Measurements from ENCODE around the gene DISC1. TPM values are rescaled to one million over a fixed set of nuclear protein-coding genes. Genes with fewer than 3 reads are reported as not detected.

DISC1 gene
- total RNA-seq, 1 donor from 2014 or later = 12.5 TPM

DNA sequence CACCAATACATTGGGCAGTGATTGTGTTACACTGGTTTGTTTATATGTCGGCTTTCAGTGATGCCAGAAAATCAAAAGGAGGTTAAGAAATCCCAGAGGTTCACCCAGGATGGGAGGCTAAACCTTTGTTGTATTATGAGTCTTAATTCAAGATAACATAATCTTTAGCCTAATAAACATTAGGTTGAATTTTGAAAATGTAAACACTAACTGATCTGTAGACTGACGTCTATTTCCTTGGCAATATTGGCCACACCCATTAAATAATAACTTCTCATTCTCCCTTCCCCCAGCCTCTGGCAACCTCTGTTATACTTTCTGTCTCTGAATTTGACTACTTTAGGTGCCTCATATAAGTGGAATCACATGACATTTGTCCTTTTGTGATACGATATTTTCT, 238.7 kb downstream of the DISC1 start:
- no peak overlapping the region for H3K9ac ChIP-seq (ENCODE audit: low read depth in 1 of 3, low read length in 3 of 3)
- H3K4me3 ChIP-seq (ENCODE audit: low read length in 3 of 3) = no peak overlapping the region
- no peaks in the 10 kb centered on the region for H3K27me3 ChIP-seq (ENCODE audit: control insufficient read depth in 3 of 3, insufficient read depth in 3 of 3, low read length in 3 of 3)
- H3K9me3 ChIP-seq (ENCODE audit: control insufficient read depth in 3 of 3, low read length in 3 of 3) = no peaks in the 10 kb centered on the region
- H3K27ac ChIP-seq (ENCODE audit: low read depth, low read length) = no peak overlapping the region
- no peaks in the 10 kb centered on the region for H3K36me3 ChIP-seq (ENCODE audit: control insufficient read depth in 3 of 3, insufficient read depth in 3 of 3, low read length in 3 of 3)
- peaks cover 0 to 11% (median 8%) of the 10 kb centered on the region in 3 donors for H3K4me1 ChIP-seq (ENCODE audit: control insufficient read depth in 3 of 3, insufficient read depth in 3 of 3, low read length in 3 of 3)

DNA sequence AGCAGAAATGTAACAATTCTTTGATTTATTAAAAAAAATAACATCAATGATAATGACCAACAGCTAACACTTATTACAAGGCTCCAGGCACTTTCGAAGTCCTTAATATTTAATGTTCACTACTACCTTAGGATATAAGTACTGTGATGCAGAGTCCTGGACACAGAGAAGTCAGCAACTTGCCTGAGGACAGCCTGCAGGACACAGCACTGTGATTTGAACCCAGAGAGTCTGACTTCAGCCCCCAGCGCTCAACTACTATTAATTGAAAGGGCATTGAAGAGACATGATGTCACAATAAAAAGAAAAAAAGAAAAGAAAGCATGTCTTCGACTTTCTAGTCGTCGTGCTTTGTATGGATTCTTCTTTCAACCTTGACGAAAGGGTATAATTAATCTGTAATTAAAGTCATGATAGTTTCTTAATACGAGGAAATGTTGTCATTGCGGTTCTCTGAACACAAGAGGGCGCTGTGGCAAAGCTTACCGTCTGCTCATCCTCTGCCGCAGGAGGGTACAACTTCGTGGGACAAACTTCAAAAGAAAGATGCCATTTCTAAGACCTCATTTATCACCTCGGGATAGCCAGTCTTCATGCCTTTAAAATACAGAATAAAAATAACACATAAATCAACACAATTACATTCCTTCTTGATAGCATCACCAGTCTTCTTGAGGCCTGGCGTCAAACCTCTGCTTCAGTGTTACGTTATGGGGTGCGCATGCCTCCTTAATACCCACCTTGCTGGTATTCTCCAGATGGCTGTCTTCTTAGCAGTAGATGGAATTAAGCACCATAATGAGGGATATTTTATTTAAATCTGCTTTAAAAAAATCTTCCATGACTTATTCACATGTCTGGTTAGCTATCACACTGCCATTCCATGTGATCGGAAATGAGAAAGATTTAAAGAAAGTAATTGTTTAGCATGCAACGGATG, 240.1 kb downstream of the DISC1 start:
- Histone ChIP-seq H3K9ac (ENCODE audit: low read depth in 1 of 3, low read length in 3 of 3) (no peak overlapping the region), H3K4me1 (ENCODE audit: control insufficient read depth in 3 of 3, insufficient read depth in 3 of 3, low read length in 3 of 3) (peaks cover 0 to 10% (median 6%) of the 10 kb centered on the region in 3 donors), H3K9me3 (ENCODE audit: control insufficient read depth in 3 of 3, low read length in 3 of 3) (no peaks in the 10 kb centered on the region), H3K4me3 (ENCODE audit: low read length in 3 of 3) (no peak overlapping the region), H3K36me3 (ENCODE audit: control insufficient read depth in 3 of 3, insufficient read depth in 3 of 3, low read length in 3 of 3) (no peaks in the 10 kb centered on the region), H3K27ac (ENCODE audit: low read depth, low read length) (no peak overlapping the region), H3K27me3 (ENCODE audit: control insufficient read depth in 3 of 3, insufficient read depth in 3 of 3, low read length in 3 of 3) (no peaks in the 10 kb centered on the region)

DNA sequence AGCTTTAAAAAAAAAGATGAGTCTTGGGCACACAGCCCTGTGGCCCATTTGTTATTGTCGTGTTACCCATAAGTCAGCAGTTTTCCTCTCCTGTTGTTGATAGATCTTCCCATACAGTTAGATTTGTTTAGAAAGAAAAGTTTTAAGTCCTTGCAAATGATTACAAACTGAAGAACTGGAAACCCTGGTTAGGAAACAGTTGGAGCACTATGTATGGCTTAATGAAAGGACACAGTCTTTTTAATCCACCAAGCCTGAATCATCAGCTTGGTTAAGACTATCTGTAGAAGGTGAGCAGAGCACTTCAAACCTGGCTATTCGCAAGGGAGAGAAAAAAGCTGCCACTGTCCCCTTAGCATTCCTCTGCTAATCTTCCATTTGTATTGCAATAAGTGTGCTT, 241.0 kb downstream of the DISC1 start:
- peaks cover 0 to 4% (median 0%) of the 10 kb centered on the region in 3 donors for H3K4me1 ChIP-seq (ENCODE audit: control insufficient read depth in 3 of 3, insufficient read depth in 3 of 3, low read length in 3 of 3)
- H3K27ac ChIP-seq (ENCODE audit: low read depth, low read length) = no peak overlapping the region
- H3K9me3 ChIP-seq (ENCODE audit: control insufficient read depth in 3 of 3, low read length in 3 of 3) = no peaks in the 10 kb centered on the region
- no peaks in the 10 kb centered on the region for H3K27me3 ChIP-seq (ENCODE audit: control insufficient read depth in 3 of 3, insufficient read depth in 3 of 3, low read length in 3 of 3)
- no peak overlapping the region for H3K9ac ChIP-seq (ENCODE audit: low read depth in 1 of 3, low read length in 3 of 3)
- H3K4me3 ChIP-seq (ENCODE audit: low read length in 3 of 3) = no peak overlapping the region
- H3K36me3 ChIP-seq (ENCODE audit: control insufficient read depth in 3 of 3, insufficient read depth in 3 of 3, low read length in 3 of 3) = no peaks in the 10 kb centered on the region

DNA sequence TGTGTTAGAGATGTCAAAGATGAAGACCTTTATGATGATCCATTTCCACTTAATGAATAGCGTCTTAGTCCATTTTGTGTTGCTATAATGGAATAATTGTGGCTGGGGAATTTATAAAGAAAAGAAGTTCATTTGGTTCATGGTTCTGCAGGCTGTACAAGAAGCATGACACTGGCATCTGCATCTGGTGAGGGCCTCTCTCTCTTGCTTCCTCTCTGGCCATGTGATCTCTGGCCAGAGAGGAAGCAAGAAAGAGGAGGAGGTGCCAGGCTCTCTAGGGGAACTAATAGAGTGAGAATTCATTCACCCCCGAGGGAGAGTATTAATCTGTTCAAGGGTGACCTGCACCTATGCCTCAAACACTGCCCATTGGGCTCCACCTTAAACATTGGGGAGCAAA, 242.8 kb downstream of the DISC1 start:
- no peak overlapping the region for H3K9ac ChIP-seq (ENCODE audit: low read depth in 1 of 3, low read length in 3 of 3)
- peaks cover 0 to 4% (median 0%) of the 10 kb centered on the region in 3 donors for H3K4me1 ChIP-seq (ENCODE audit: control insufficient read depth in 3 of 3, insufficient read depth in 3 of 3, low read length in 3 of 3)
- no peak overlapping the region for H3K27ac ChIP-seq (ENCODE audit: low read depth, low read length)
- no peaks in the 10 kb centered on the region for H3K27me3 ChIP-seq (ENCODE audit: control insufficient read depth in 3 of 3, insufficient read depth in 3 of 3, low read length in 3 of 3)
- no peaks in the 10 kb centered on the region for H3K36me3 ChIP-seq (ENCODE audit: control insufficient read depth in 3 of 3, insufficient read depth in 3 of 3, low read length in 3 of 3)
- H3K9me3 ChIP-seq (ENCODE audit: control insufficient read depth in 3 of 3, low read length in 3 of 3) = no peaks in the 10 kb centered on the region
- no peak overlapping the region for H3K4me3 ChIP-seq (ENCODE audit: low read length in 3 of 3)

DNA sequence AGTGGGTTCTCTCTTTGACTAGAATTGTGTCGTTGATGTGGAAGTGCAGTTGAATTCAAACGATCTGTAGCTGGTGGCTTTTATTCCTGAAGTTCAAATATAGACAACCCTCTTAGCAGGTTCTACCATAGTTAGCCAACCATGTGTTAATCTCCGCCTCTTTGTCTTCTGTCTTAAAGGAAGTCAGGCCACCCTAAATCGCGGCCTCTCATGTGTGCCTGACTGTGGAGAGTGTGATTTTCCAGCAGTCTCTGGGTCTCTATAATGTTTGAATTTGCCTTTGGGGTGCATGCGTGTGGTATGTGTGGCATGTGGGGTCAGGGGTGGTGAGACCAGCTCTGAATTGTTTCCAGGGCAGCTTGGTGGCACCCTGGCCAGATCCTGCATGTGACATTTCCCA, 244.9 kb downstream of the DISC1 start:
- no peak overlapping the region for H3K4me3 ChIP-seq (ENCODE audit: low read length in 3 of 3)
- no peaks in the 10 kb centered on the region for H3K36me3 ChIP-seq (ENCODE audit: control insufficient read depth in 3 of 3, insufficient read depth in 3 of 3, low read length in 3 of 3)
- peaks cover 0 to 2% (median 0%) of the 10 kb centered on the region in 3 donors for H3K4me1 ChIP-seq (ENCODE audit: control insufficient read depth in 3 of 3, insufficient read depth in 3 of 3, low read length in 3 of 3)
- H3K27me3 ChIP-seq (ENCODE audit: control insufficient read depth in 3 of 3, insufficient read depth in 3 of 3, low read length in 3 of 3) = no peaks in the 10 kb centered on the region
- peaks cover 0 to under 1% (median 0%) of the 10 kb centered on the region in 3 donors for H3K9me3 ChIP-seq (ENCODE audit: control insufficient read depth in 3 of 3, low read length in 3 of 3)
- no peak overlapping the region for H3K27ac ChIP-seq (ENCODE audit: low read depth, low read length)
- no peak overlapping the region for H3K9ac ChIP-seq (ENCODE audit: low read depth in 1 of 3, low read length in 3 of 3)

DNA sequence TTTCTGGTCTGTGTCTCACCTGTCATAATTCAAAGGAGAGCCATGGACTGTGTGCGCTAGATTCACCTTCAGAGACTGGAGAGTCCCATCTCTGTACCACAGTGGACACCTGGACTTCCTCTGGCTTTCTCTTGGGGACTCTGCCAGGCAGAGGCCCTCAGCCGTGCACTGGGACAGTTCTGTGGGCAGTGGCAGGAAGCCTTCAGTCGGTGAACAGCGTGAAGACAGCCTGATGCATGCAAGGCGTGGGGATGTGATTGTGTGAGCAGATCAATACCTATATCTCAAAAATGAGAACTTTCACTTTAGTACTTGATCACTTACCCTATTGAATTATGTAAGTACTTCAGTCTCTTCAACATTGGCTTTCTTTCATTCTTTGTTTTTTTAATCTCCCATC, 245.3 kb downstream of the DISC1 start:
- Histone ChIP-seq H3K27ac (ENCODE audit: low read depth, low read length) (no peak overlapping the region), H3K4me3 (ENCODE audit: low read length in 3 of 3) (no peak overlapping the region), H3K4me1 (ENCODE audit: control insufficient read depth in 3 of 3, insufficient read depth in 3 of 3, low read length in 3 of 3) (no peaks in the 10 kb centered on the region), H3K9me3 (ENCODE audit: control insufficient read depth in 3 of 3, low read length in 3 of 3) (peaks cover 0 to 4% (median 0%) of the 10 kb centered on the region in 3 donors), H3K9ac (ENCODE audit: low read depth in 1 of 3, low read length in 3 of 3) (no peak overlapping the region), H3K27me3 (ENCODE audit: control insufficient read depth in 3 of 3, insufficient read depth in 3 of 3, low read length in 3 of 3) (no peaks in the 10 kb centered on the region), H3K36me3 (ENCODE audit: control insufficient read depth in 3 of 3, insufficient read depth in 3 of 3, low read length in 3 of 3) (no peaks in the 10 kb centered on the region)

DNA sequence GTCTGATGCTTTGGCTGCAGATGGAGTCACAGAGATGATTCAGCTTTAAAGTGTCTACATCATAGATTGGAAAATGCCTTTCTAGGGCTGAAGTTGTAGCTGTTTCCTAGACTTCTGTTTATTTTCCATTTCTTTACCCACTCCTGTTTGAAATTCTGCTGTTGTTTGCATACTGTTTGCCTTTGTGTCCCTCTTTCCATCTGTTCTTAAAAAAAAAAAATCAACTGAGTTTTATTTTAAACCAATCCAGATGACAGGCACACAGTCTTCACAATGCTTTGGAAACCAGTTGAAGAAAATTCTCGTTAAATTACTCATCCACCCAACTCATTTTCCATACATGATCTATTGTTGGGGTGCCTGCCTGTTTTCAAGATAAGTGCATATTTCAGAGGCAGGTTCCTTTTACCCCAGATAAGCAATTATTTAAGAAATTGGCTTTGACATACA, 245.9 kb downstream of the DISC1 start:
- no peak overlapping the region for H3K27ac ChIP-seq (ENCODE audit: low read depth, low read length)
- H3K36me3 ChIP-seq (ENCODE audit: control insufficient read depth in 3 of 3, insufficient read depth in 3 of 3, low read length in 3 of 3) = no peaks in the 10 kb centered on the region
- peaks cover 0 to 4% (median 0%) of the 10 kb centered on the region in 3 donors for H3K9me3 ChIP-seq (ENCODE audit: control insufficient read depth in 3 of 3, low read length in 3 of 3)
- no peaks in the 10 kb centered on the region for H3K27me3 ChIP-seq (ENCODE audit: control insufficient read depth in 3 of 3, insufficient read depth in 3 of 3, low read length in 3 of 3)
- H3K4me1 ChIP-seq (ENCODE audit: control insufficient read depth in 3 of 3, insufficient read depth in 3 of 3, low read length in 3 of 3) = no peaks in the 10 kb centered on the region
- H3K9ac ChIP-seq (ENCODE audit: low read depth in 1 of 3, low read length in 3 of 3) = no peak overlapping the region
- H3K4me3 ChIP-seq (ENCODE audit: low read length in 3 of 3) = no peak overlapping the region

DNA sequence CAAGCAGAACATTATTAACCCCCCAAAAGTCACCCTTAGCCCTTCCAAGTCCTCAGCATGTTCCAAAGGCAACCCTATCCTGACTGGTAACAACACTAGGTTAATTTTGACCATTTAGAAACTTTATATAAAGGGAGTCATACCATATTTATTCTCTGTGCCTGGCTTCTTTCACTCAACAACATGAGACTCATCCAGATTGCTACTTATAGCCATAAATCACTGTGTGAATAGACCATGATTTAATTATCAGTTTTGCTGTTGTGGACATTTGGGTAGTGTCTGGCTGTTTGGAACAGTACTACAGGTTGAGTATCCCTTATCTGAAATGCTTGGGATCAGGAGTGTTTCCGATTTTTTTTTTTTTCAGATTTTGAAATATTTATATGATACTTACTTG, 252.1 kb downstream of the DISC1 start:
- no peak overlapping the region for H3K27ac ChIP-seq (ENCODE audit: low read depth, low read length)
- H3K27me3 ChIP-seq (ENCODE audit: control insufficient read depth in 3 of 3, insufficient read depth in 3 of 3, low read length in 3 of 3) = no peaks in the 10 kb centered on the region
- peaks cover 0 to 4% (median 0%) of the 10 kb centered on the region in 3 donors for H3K9me3 ChIP-seq (ENCODE audit: control insufficient read depth in 3 of 3, low read length in 3 of 3)
- H3K9ac ChIP-seq (ENCODE audit: low read depth in 1 of 3, low read length in 3 of 3) = no peak overlapping the region
- H3K36me3 ChIP-seq (ENCODE audit: control insufficient read depth in 3 of 3, insufficient read depth in 3 of 3, low read length in 3 of 3) = no peaks in the 10 kb centered on the region
- H3K4me3 ChIP-seq (ENCODE audit: low read length in 3 of 3) = no peak overlapping the region
- H3K4me1 ChIP-seq (ENCODE audit: control insufficient read depth in 3 of 3, insufficient read depth in 3 of 3, low read length in 3 of 3) = no peaks in the 10 kb centered on the region

DNA sequence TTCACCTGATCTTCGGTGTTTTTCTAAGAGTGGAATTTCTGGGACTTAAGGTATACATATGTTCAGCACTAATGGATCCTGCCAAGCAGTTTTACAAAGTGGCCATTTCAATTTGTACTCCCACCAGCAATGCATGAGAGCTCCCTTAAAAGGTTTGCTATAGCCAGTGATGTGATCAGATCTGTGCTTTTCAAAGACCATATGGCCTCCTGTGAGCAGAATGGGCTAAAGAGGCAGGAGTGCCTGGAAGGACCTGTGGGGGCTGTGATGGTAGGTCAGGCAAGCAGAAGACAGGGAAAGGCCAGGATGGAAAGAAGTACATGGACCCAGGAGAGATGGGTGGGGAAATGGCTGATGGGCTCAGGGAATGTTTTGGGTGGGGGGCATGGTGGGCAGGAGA, 252.7 kb downstream of the DISC1 start:
- H3K27ac ChIP-seq (ENCODE audit: low read depth, low read length) = no peak overlapping the region
- no peaks in the 10 kb centered on the region for H3K27me3 ChIP-seq (ENCODE audit: control insufficient read depth in 3 of 3, insufficient read depth in 3 of 3, low read length in 3 of 3)
- H3K9me3 ChIP-seq (ENCODE audit: control insufficient read depth in 3 of 3, low read length in 3 of 3) = peaks cover 0 to 4% (median 0%) of the 10 kb centered on the region in 3 donors
- H3K4me3 ChIP-seq (ENCODE audit: low read length in 3 of 3) = no peak overlapping the region
- H3K9ac ChIP-seq (ENCODE audit: low read depth in 1 of 3, low read length in 3 of 3) = no peak overlapping the region
- H3K36me3 ChIP-seq (ENCODE audit: control insufficient read depth in 3 of 3, insufficient read depth in 3 of 3, low read length in 3 of 3) = no peaks in the 10 kb centered on the region
- H3K4me1 ChIP-seq (ENCODE audit: control insufficient read depth in 3 of 3, insufficient read depth in 3 of 3, low read length in 3 of 3) = no peaks in the 10 kb centered on the region

DNA sequence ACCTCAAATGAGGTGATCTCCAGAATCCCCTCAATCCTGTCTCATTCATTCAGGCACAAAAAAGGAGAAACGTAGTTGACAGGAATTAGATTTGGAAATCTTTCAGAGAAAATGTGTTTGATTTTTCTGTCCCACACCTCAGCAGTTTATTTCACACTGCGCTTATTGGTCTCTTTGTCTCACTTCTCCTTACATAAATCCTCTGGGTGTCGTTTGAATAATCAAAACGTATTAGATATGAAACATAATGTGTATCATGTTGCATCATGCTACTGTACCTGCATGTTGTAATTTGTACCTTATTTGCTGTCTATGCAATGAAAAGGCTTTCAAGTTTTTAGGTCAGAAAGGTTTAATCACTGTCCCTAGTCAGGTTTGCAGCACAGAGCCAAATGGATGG, 255.7 kb downstream of the DISC1 start:
- H3K4me3 ChIP-seq (ENCODE audit: low read length in 3 of 3) = no peak overlapping the region
- H3K4me1 ChIP-seq (ENCODE audit: control insufficient read depth in 3 of 3, insufficient read depth in 3 of 3, low read length in 3 of 3) = no peaks in the 10 kb centered on the region
- no peaks in the 10 kb centered on the region for H3K36me3 ChIP-seq (ENCODE audit: control insufficient read depth in 3 of 3, insufficient read depth in 3 of 3, low read length in 3 of 3)
- H3K27ac ChIP-seq (ENCODE audit: low read depth, low read length) = no peak overlapping the region
- no peaks in the 10 kb centered on the region for H3K9me3 ChIP-seq (ENCODE audit: control insufficient read depth in 3 of 3, low read length in 3 of 3)
- H3K9ac ChIP-seq (ENCODE audit: low read depth in 1 of 3, low read length in 3 of 3) = no peak overlapping the region
- H3K27me3 ChIP-seq (ENCODE audit: control insufficient read depth in 3 of 3, insufficient read depth in 3 of 3, low read length in 3 of 3) = no peaks in the 10 kb centered on the region
